HL-60 (cell line): ENCODE measurements around the gene L3MBTL2.

Experiments
- CTCF ChIP-seq: IDR thresholded peaks from one replicate; pipeline ENCODE4 v1.5.1; 2011; ENCODE audit warnings: low read length, control low read depth, inconsistent platforms; ENCODE audit not compliant: insufficient read depth
- POLR2AphosphoS5 ChIP-seq: IDR thresholded peaks from 2 replicates; pipeline ENCODE4 v1.6.1; 2012; ENCODE audit warnings: low read depth
- REST ChIP-seq: IDR thresholded peaks from 2 replicates; pipeline ENCODE4 v1.6.1; 2012; ENCODE audit warnings: low read depth; ENCODE audit not compliant: insufficient replicate concordance

- no peak for TF ChIP-seq CTCF
- TF ChIP-seq POLR2AphosphoS5 = no peak
- TF ChIP-seq REST = no peak
Observed at GRCh38 chr22:41215409-41215808, 10.3 kb downstream of the L3MBTL2 start.
